IPS DF 6.9 (cell line): ENCODE data around the gene ZNF783.
"Not testable (repeated sequence)": the region's sequence is repeated elsewhere in the genome, so short reads cannot be mapped to it uniquely, and the experiment has no call there.

ENCODE experiments used
- DNase-seq: peaks from one replicate; pipeline ENCODE4 v3.0.0-alpha.2; 2013; ENCODE audit warnings: low read depth, low spot score
- H3K27ac ChIP-seq: one replicate; pipeline ENCODE4 v1.5.1; 2013; ENCODE audit warnings: low read length, control low read depth
- H3K27me3 ChIP-seq: 2 replicates; pipeline ENCODE4 v1.6.1; 2013; ENCODE audit warnings: mild to moderate bottlenecking, low read length; ENCODE audit not compliant: control insufficient read depth, insufficient read depth
- H3K36me3 ChIP-seq: 2 replicates; pipeline ENCODE4 v1.6.1; 2013; ENCODE audit warnings: low read length; ENCODE audit not compliant: control insufficient read depth, insufficient read depth
- H3K4me1 ChIP-seq: 2 replicates; pipeline ENCODE4 v1.6.1; 2013; ENCODE audit warnings: low read length; ENCODE audit not compliant: control insufficient read depth, insufficient read depth
- H3K4me3 ChIP-seq: 2 replicates; pipeline ENCODE4 v1.5.1; 2013; ENCODE audit warnings: mild to moderate bottlenecking, low read length
- H3K9me3 ChIP-seq: 2 replicates; pipeline ENCODE4 v1.6.1; 2013; ENCODE audit warnings: low read length, inconsistent platforms; ENCODE audit not compliant: control insufficient read depth, insufficient read depth
- WGBS: extraction: QIAGEN DNeasy Blood & Tissue Kit; methylation state at CpG from one replicate; pipeline ENCODE4 v1.1.7; 2013; ENCODE audit warnings: mixed read lengths, missing lambda C conversion rate; ENCODE audit not compliant: insufficient read length, insufficient coverage; 5-methylcytosine and 5-hydroxymethylcytosine counted together

The ZNF783 gene

GRCh38 chr7:149225656-149226055, 36.3 kb upstream of the ZNF783 start:
- Histone ChIP-seq H3K4me3 (no peak overlapping the region), H3K27ac (no peak overlapping the region), H3K27me3 (no peaks in the 10 kb centered on the region), H3K9me3 (no peaks in the 10 kb centered on the region), H3K36me3 (peaks cover 9% of the 10 kb centered on the region), H3K4me1 (no peaks in the 10 kb centered on the region)
- no CpG with 5 or more reads among the region's 22 CpGs for WGBS
- no peak for DNase-seq

GRCh38 chr7:149226366-149226765, 35.6 kb upstream of the ZNF783 start:
- H3K4me3 ChIP-seq, DNase-seq, H3K9me3 ChIP-seq, H3K27me3 ChIP-seq, H3K27ac ChIP-seq, H3K36me3 ChIP-seq, H3K4me1 ChIP-seq: not testable (repeated sequence)
- WGBS: no CpG with 5 or more reads among the region's 17 CpGs

GRCh38 chr7:149226840-149227494, 35.0 kb upstream of the ZNF783 start:
- WGBS: no CpG with 5 or more reads among the region's 6 CpGs

GRCh38 chr7:149228831-149229471, 33.0 kb upstream of the ZNF783 start:
- Histone ChIP-seq H3K36me3 (peaks cover 5% of the 10 kb centered on the region), H3K27ac (no peak overlapping the region), H3K27me3 (no peaks in the 10 kb centered on the region), H3K4me3 (no peak overlapping the region), H3K9me3 (no peaks in the 10 kb centered on the region), H3K4me1 (no peaks in the 10 kb centered on the region)
- DNase-seq: no peak
- no CpG with 5 or more reads among the region's 7 CpGs for WGBS

More at GRCh38 chr7:149226840-149227494, 35.0 kb upstream of the ZNF783 start:
- peaks cover 9% of the 10 kb centered on the region for H3K36me3 ChIP-seq
- H3K4me3 ChIP-seq: no peak overlapping the region
- H3K4me1 ChIP-seq: no peaks in the 10 kb centered on the region
- H3K27ac ChIP-seq: no peak overlapping the region
- H3K27me3 ChIP-seq: no peaks in the 10 kb centered on the region
- DNase-seq: no peak
- no peaks in the 10 kb centered on the region for H3K9me3 ChIP-seq

GRCh38 chr7:149229526-149229925, 32.5 kb upstream of the ZNF783 start:
- no peaks in the 10 kb centered on the region; the same call in none of the 2 replicates for H3K36me3 ChIP-seq
- WGBS: no CpG with 5 or more reads among the region's 6 CpGs
- H3K4me3 ChIP-seq: no peak overlapping the region
- no peaks in the 10 kb centered on the region for H3K4me1 ChIP-seq
- H3K27ac ChIP-seq: no peak overlapping the region
- no peaks in the 10 kb centered on the region for H3K9me3 ChIP-seq
- no peaks in the 10 kb centered on the region for H3K27me3 ChIP-seq
- DNase-seq: no peak

- Histone ChIP-seq H3K9me3 (no peaks in the 10 kb centered on the region), H3K4me3 (no peak overlapping the region), H3K27ac (no peak overlapping the region), H3K4me1 (no peaks in the 10 kb centered on the region), H3K36me3 (no peaks in the 10 kb centered on the region), H3K27me3 (no peaks in the 10 kb centered on the region)
- WGBS: 100% methylated on average over 1 of the region's 2 CpGs
- DNase-seq: no peak
Measured at GRCh38 chr7:149232362-149232761, 29.6 kb upstream of the ZNF783 start.

- WGBS: no CpG with 5 or more reads among the region's 7 CpGs
- DNase-seq, H3K4me3 ChIP-seq, H3K9me3 ChIP-seq, H3K4me1 ChIP-seq, H3K27ac ChIP-seq, H3K27me3 ChIP-seq, H3K36me3 ChIP-seq: not testable (repeated sequence)
Measured at GRCh38 chr7:149233655-149234204, 28.3 kb upstream of the ZNF783 start.

GRCh38 chr7:149237502-149237901, 24.5 kb upstream of the ZNF783 start:
- no peaks in the 10 kb centered on the region for H3K36me3 ChIP-seq
- WGBS: no CpG with 5 or more reads among the region's 7 CpGs
- DNase-seq: no peak
- H3K9me3 ChIP-seq: no peaks in the 10 kb centered on the region
- H3K4me3 ChIP-seq: no peak overlapping the region
- no peak overlapping the region for H3K27ac ChIP-seq
- H3K4me1 ChIP-seq: no peaks in the 10 kb centered on the region
- no peaks in the 10 kb centered on the region for H3K27me3 ChIP-seq

- H3K4me3 ChIP-seq: no peak overlapping the region
- no peak for DNase-seq
Measured at GRCh38 chr7:149238051-149238450, 23.9 kb upstream of the ZNF783 start.

GRCh38 chr7:149239345-149240143, 22.5 kb upstream of the ZNF783 start, which contains the start of gene ZNF212:
TSS of gene ZNF212 (plus strand) at chr7:149239651. CDS start at chr7:149239779, 128 bp downstream.
- peak within 1 kb of the TSS; percentile 81 for H3K4me3 ChIP-seq
- WGBS: no CpG with 5 or more reads among the region's 64 CpGs
- H3K36me3 ChIP-seq: no peaks in the 10 kb centered on the region
- peak; percentile 80 for DNase-seq
- no peaks in the 10 kb centered on the region for H3K27me3 ChIP-seq
- no peaks in the 10 kb centered on the region for H3K4me1 ChIP-seq
- no peaks in the 10 kb centered on the region for H3K9me3 ChIP-seq
- H3K27ac ChIP-seq: no peak within 1 kb of the TSS

More at GRCh38 chr7:149238051-149238450, 23.9 kb upstream of the ZNF783 start:
- Histone ChIP-seq H3K4me1 (no peaks in the 10 kb centered on the region), H3K27ac (no peak overlapping the region), H3K27me3 (no peaks in the 10 kb centered on the region), H3K36me3 (no peaks in the 10 kb centered on the region), H3K9me3 (no peaks in the 10 kb centered on the region)
- no CpG with 5 or more reads among the region's 3 CpGs for WGBS
